KMS-11 (cell line): ENCODE data around the gene USP47.

Experiments used
- H2AFZ ChIP-seq: fragments of 200-600 bp; sonication (generic); 2 replicates; pipeline ENCODE4 v1.6.1; 2016; ENCODE audit warnings: antibody characterized with exemption, mixed run types, low read depth
- H3K27ac ChIP-seq: fragments of 200-600 bp; sonication (generic); 2 replicates; pipeline ENCODE4 v1.6.1; 2016; ENCODE audit warnings: mild to moderate bottlenecking, mixed run types
- H3K27me3 ChIP-seq: fragments of 200-600 bp; sonication (generic); 2 replicates; pipeline ENCODE4 v1.6.1; 2017; ENCODE audit warnings: mild to moderate bottlenecking, low read depth, mixed run types, moderate library complexity; ENCODE audit not compliant: insufficient read depth
- H3K36me3 ChIP-seq: fragments of 200-600 bp; sonication (generic); 2 replicates; pipeline ENCODE4 v1.6.1; 2017; ENCODE audit warnings: mild to moderate bottlenecking, mixed run types; ENCODE audit not compliant: insufficient read depth
- H3K4me1 ChIP-seq: fragments of 200-600 bp; sonication (generic); 2 replicates; pipeline ENCODE4 v1.6.1; 2016; ENCODE audit warnings: mild to moderate bottlenecking, low read depth, mixed run types; ENCODE audit not compliant: poor library complexity, severe bottlenecking
- H3K4me2 ChIP-seq: fragments of 200-600 bp; sonication (generic); 2 replicates; pipeline ENCODE4 v1.7.0; 2016; ENCODE audit warnings: mild to moderate bottlenecking, mixed run types
- H3K4me3 ChIP-seq: fragments of 200-600 bp; sonication (generic); IDR thresholded peaks from 2 replicates; pipeline ENCODE4 v1.6.1; 2017; ENCODE audit warnings: low read depth, low read length, mixed read lengths; ENCODE audit not compliant: insufficient read depth
- H3K79me2 ChIP-seq: fragments of 200-600 bp; sonication (generic); 2 replicates; pipeline ENCODE4 v1.6.1; 2016; ENCODE audit warnings: low read depth, mixed run types; ENCODE audit not compliant: insufficient read depth
- H3K9ac ChIP-seq: fragments of 200-600 bp; sonication (generic); 2 replicates; pipeline ENCODE4 v1.6.1; 2016; ENCODE audit warnings: mild to moderate bottlenecking, mixed run types
- H4K20me1 ChIP-seq: fragments of 200-600 bp; sonication (generic); 2 replicates; pipeline ENCODE4 v1.6.1; 2016; ENCODE audit warnings: mild to moderate bottlenecking, mixed run types; ENCODE audit not compliant: insufficient read depth
- CTCF ChIP-seq: fragments of 200-600 bp; sonication (generic); conservative IDR thresholded peaks from 2 replicates; pipeline ENCODE4 v1.6.1; 2017; ENCODE audit warnings: low read depth, mild to moderate bottlenecking, antibody characterized with exemption, low read length, moderate library complexity, mixed read lengths

USP47 gene

GRCh38 chr11:11967669-11968510 is 126.1 kb downstream of the USP47 start:
- TF ChIP-seq CTCF, result no peak
- Histone ChIP-seq H3K4me1 (no peaks in the 10 kb centered on the region), H3K27ac (no peak overlapping the region), H4K20me1 (no peaks in the 10 kb centered on the region), H3K79me2 (no peaks in the 10 kb centered on the region), H3K9ac (no peak overlapping the region), H2AFZ (no peak overlapping the region), H3K4me3 (no peak overlapping the region), H3K27me3 (no peaks in the 10 kb centered on the region), H3K36me3 (no peaks in the 10 kb centered on the region), H3K4me2 (no peak overlapping the region)

DNA sequence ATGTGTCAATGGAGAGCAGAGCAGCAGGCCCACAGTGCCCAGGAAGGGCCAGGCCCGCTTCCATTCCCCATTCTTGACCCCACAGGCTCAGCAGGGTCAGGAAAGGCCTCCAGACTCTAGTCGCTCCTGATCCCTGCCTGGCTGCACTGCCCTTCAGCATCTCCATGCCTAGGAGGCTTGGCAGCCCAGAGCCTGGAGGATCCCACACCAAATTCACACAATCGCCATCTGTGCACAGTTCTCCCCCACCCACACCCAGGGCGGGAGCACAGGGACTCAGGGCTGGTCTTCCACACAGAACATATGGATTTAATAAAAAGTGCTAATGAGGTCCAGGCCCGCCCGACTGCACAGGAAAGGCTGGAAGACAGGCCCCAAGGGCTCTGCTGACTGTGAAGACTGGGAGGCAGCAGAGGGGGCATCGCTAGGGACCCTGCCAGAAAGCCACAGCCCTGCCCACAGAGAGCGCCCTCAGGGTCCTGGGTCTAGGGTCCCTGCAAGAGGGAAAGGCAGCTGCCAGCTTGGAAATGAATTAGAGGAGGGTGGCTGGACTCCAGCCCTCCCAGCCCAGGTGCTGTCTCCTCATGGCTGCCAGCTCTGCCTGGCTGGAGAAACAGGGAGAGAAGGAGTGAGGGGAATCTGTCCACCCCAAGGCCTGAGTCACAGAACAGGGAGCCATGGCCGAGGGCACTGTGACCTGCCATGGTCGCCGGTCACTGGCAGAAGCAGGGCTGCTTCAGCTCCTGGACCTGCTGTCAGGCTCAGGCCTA is 126.9 kb downstream of the USP47 start:
- TF ChIP-seq CTCF, result no peak
- Histone ChIP-seq H4K20me1 (no peaks in the 10 kb centered on the region), H3K79me2 (no peaks in the 10 kb centered on the region), H3K9ac (no peak overlapping the region), H3K4me2 (no peak overlapping the region), H3K27ac (no peak overlapping the region), H3K27me3 (no peaks in the 10 kb centered on the region), H3K36me3 (no peaks in the 10 kb centered on the region), H2AFZ (no peak overlapping the region), H3K4me3 (no peak overlapping the region), H3K4me1 (no peaks in the 10 kb centered on the region)

DNA sequence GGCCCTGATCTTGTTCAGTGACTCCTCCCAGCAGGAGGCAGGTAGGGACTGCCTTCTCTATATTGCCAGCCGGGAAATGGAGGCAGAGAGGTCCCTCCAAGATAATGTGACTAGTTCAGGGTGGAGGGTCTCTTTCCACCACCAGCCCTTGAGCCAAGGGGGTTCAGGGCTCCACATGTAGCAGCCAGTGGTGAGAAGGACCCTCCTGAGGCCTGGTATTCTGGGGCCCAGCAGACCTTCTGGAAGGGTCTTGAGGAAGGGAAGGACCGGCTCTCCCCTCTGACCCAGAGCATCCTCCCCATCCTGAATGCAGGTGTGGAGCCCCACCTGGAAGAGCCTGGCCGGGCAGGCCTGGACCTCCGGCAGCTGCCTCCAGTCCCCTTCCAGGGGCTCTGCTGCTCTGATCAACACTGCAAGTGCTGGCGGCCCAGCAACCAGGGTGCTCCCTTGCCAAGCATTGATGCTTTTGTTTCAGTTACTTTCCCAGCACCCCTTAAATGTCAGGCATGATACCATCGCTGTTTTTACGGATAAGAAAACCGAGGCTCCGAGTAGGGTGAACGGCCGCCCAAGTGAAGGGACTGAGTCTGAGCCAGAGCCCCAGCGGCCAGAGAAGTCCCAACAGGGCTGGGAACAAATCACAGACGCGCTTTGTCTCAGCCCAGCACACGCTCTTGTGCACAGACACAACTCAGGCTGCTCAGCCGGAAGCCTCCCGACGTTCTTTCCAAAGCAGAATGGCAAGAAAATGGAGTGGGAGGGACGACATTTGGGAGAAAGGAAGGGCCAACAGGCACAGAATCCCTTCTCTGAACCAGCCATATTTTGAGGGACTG is 127.8 kb downstream of the USP47 start:
- Histone ChIP-seq H3K27me3 (no peaks in the 10 kb centered on the region), H3K4me3 (no peak overlapping the region), H3K4me1 (no peaks in the 10 kb centered on the region), H3K9ac (no peak overlapping the region), H3K4me2 (no peak overlapping the region), H2AFZ (no peak overlapping the region), H3K79me2 (no peaks in the 10 kb centered on the region), H3K36me3 (no peaks in the 10 kb centered on the region), H3K27ac (no peak overlapping the region), H4K20me1 (no peaks in the 10 kb centered on the region)
- no peak for TF ChIP-seq CTCF

- Histone ChIP-seq H2AFZ (no peak overlapping the region), H3K9ac (no peak overlapping the region), H4K20me1 (no peaks in the 10 kb centered on the region), H3K27ac (no peak overlapping the region), H3K4me3 (no peak overlapping the region), H3K4me2 (no peak overlapping the region), H3K4me1 (no peaks in the 10 kb centered on the region), H3K79me2 (no peaks in the 10 kb centered on the region), H3K36me3 (no peaks in the 10 kb centered on the region), H3K27me3 (no peaks in the 10 kb centered on the region)
- no peak for TF ChIP-seq CTCF
Measured at GRCh38 chr11:11970556-11970955, 128.8 kb downstream of the USP47 start.
